ENCODE results near the gene FANCI. TPM values are rescaled to one million over a fixed set of nuclear protein-coding genes. Genes with fewer than 3 reads are reported as not detected.
A peak's percentile ranks its signal among the peaks of the same experiment; 100 is the strongest.

Gene FANCI
- total RNA-seq, 1 donor from 2014 or later: 7.8 TPM

- DNase-seq: peak; percentile 85
- no peak overlapping the region for H3K27ac ChIP-seq
- H3K9me3 ChIP-seq: no peaks in the 10 kb centered on the region
- peaks cover 16% of the 10 kb centered on the region for H3K4me1 ChIP-seq
- ATAC-seq: peak; percentile 93 to 95
- H3K27me3 ChIP-seq (ENCODE audit: low read depth): peaks cover 97% of the 10 kb centered on the region
- TF ChIP-seq CTCF (IDR thresholded peaks at IDR 0.05): peak; percentile 97
- no peaks in the 10 kb centered on the region for H3K36me3 ChIP-seq
- intact Hi-C loops (cut with DNase I): no loop called here
- peak overlapping the region; percentile 53 for H3K4me3 ChIP-seq
Measured at GRCh38 chr15:89358755-89359439, 115.1 kb downstream of the FANCI start.

- intact Hi-C loops (cut with DNase I): loop anchor here (10.0 kb wide), 1 partner anchor 75 kb away; no protein-coding TSS in a partner anchor
- TF ChIP-seq CTCF (IDR thresholded peaks at IDR 0.05): no peak
- peaks cover 97% of the 10 kb centered on the region for H3K27me3 ChIP-seq (ENCODE audit: low read depth)
- no peak overlapping the region for H3K27ac ChIP-seq
- H3K36me3 ChIP-seq: no peaks in the 10 kb centered on the region
- ATAC-seq (no peak), DNase-seq (no peak)
- H3K4me1 ChIP-seq: peaks cover 22% of the 10 kb centered on the region
- H3K4me3 ChIP-seq: no peak overlapping the region
- H3K9me3 ChIP-seq: no peaks in the 10 kb centered on the region
Measured at GRCh38 chr15:89359471-89360293, 115.9 kb downstream of the FANCI start.

GRCh38 chr15:89360294-89360971 is 116.7 kb downstream of the FANCI start:
- Histone ChIP-seq H3K27me3 (ENCODE audit: low read depth) (peaks cover 97% of the 10 kb centered on the region), H3K27ac (no peak overlapping the region), H3K4me1 (peaks cover 22% of the 10 kb centered on the region), H3K4me3 (no peak overlapping the region), H3K9me3 (no peaks in the 10 kb centered on the region), H3K36me3 (no peaks in the 10 kb centered on the region)
- no peak for DNase-seq
- no peak for TF ChIP-seq CTCF (IDR thresholded peaks at IDR 0.05)
- no peak for ATAC-seq
- intact Hi-C loops (cut with DNase I): loop anchor here (10.0 kb wide), 1 partner anchor 74 kb away; no protein-coding TSS in a partner anchor

- DNase-seq (peak; percentile 67), ATAC-seq (peak; percentile 55 to 60)
- TF ChIP-seq CTCF (IDR thresholded peaks at IDR 0.05): no peak
- H3K27ac ChIP-seq: no peak overlapping the region
- intact Hi-C loops (cut with DNase I): loop anchor here (10.0 kb wide), 1 partner anchor 73 kb away; no protein-coding TSS in a partner anchor
- H3K27me3 ChIP-seq (ENCODE audit: low read depth): peaks cover 97% of the 10 kb centered on the region
- no peaks in the 10 kb centered on the region for H3K36me3 ChIP-seq
- peaks cover 22% of the 10 kb centered on the region for H3K4me1 ChIP-seq
- no peaks in the 10 kb centered on the region for H3K9me3 ChIP-seq
- no peak overlapping the region for H3K4me3 ChIP-seq
Measured at GRCh38 chr15:89361451-89362202, 117.8 kb downstream of the FANCI start.

All from lower lobe of right lung (tissue), 2 donors.